CD4-positive, alpha-beta T cell treated with Interleukin-21 for 1 hour (primary cell): ENCODE data around the gene DAP.
"Not testable (repeated sequence)": the region's sequence is repeated elsewhere in the genome, so short reads cannot be mapped to it uniquely, and the experiment has no call there.

Experiments
- DNase-seq: peaks from one replicate; pipeline ENCODE4 v3.0.0-alpha.2; 2020

DAP gene

GRCh38 chr5:10649666-10650380 is 111.2 kb downstream of the DAP start:
- DNase-seq, result no peak

GRCh38 chr5:10648806-10649665 is 112.0 kb downstream of the DAP start:
- no peak for DNase-seq

DNA sequence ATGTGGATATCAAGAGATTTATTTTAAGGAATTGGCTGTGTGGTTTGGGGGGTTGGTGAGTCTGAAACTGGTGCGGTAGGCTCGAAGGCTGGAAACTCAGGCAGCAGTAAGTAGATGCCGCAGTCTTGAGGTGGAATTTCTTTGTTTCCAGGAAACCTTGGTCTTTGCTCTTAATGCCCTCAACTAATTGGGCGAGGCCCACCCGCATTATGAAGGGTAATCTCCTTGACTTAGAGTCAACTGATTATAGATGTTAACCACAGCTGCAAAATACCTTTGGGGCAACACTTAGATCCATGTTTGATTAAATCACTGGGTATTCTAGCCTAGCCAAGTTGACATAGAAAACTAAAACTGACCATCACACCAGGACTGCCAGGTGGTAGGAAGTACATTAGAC is 113.4 kb downstream of the DAP start:
- no peak for DNase-seq

- no peak for DNase-seq
Observed at GRCh38 chr5:10645671-10646070, 115.4 kb downstream of the DAP start.

DNA sequence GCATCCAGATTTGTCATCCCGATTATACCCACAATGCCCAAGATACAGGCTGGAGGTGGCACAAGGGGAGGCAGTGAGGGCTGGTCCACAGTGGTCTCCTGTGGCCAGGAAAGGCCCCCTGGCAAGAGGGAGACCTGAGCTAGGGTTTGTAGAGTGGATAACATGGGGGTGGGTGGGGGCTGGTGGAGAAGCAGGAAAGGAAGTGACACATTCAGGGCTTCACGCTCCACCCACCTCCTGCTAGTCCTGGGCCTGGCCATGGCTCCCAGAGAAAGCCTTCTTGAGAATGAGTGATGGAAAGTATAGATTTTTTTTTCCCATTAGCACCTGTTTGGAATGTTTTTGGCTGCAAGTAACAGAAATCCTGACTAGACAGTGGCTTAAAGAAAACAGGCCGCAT is 115.9 kb downstream of the DAP start:
- DNase-seq, result no peak

- DNase-seq, result no peak
Observed at GRCh38 chr5:10644192-10644591, 116.8 kb downstream of the DAP start.

DNA sequence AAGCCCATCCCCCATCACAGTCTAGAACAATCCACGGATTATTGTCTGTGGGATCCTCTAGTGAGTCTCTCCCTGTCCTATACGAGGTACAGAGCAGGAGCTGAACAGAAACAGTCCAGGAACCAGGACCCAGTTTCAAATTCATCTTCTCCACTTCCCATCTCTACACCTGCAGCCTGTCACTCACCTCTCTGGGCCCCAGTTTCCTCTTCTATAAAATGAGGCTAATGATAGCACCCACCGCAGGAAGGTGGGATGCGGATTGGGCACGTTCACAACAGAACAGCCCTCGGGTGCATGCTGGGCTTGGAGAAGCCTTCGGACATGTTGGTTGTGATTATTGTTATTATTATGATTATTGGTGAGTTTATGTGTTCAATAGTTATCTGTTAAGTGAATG is 118.7 kb downstream of the DAP start:
- no peak for DNase-seq

GRCh38 chr5:10639846-10640368 is 121.1 kb downstream of the DAP start:
- DNase-seq, result no peak

- not testable (repeated sequence) for DNase-seq
Observed at GRCh38 chr5:10638723-10639122, 122.3 kb downstream of the DAP start.

- DNase-seq, result no peak
Observed at GRCh38 chr5:10637944-10638343, 123.1 kb downstream of the DAP start.

DNA sequence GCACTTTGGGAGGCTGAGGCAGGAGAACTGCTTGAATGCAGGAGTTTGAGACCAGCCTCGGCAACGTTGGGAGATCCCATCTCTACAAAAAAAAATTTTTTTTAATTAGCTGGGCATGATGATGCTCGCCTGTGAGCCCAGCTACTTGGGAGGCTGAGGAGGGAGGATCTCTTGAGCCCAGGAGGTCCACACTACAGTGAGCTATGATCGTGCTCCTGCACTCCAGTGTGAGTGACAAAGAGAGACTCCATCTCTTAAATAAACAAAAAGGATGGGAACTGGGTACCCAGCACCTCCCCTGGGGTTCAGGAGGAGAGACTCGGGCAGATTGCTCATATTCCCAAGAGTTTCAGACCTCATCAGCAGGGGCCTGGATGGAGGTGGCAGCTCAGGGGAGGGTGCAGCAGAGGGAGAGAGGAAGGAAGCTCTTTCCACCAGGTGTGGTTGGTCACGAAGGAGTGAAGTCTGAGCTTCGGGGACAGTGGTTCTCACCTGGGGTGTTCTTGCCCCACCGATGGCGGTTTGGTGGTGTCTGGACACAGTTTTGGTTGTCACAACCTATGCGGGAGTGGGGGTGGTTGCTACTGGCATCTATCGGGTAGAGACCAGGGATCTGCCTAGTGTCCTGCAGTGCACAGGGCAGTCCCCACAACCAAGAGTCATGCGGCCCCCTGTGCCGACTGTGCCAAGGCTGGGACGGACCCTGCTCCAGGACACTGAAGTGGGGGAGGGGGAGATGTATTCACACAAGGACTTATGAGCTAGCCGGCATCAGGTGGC is 124.5 kb downstream of the DAP start:
- DNase-seq, result no peak

- no peak for DNase-seq
Observed at GRCh38 chr5:10635867-10636350, 125.1 kb downstream of the DAP start.

DNA sequence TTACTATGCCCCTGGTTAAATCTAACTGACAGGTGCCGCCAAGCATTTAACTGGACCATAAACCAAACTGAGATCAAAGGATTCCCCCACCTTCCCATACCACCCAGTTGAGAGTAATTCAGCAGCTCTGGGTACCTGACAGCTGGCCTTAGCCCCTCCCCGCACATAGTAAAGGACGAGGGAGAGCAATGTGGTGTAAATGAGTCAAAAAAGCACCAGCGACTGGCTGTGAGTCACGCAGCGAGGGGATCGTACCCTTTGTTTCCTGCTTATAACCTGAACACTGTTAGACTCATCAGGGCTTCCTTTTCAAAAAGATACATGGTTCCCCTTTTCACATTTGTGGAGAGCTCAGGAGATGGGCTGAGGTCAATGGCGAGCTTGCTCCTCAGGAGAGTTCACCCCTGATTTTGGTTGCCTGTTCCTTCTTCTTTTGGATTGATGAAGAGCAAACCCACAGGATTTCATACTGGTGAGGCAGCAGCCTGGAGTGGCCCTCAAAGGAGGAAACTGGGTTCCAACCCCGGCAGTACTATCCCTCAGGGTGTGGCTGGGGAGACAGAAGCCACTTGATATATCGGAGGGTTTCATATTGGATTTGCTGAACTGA is 125.7 kb downstream of the DAP start:
- peak; percentile 40 for DNase-seq

GRCh38 chr5:10634562-10634961 is 126.5 kb downstream of the DAP start:
- no peak for DNase-seq

GRCh38 chr5:10634050-10634449 is 127.0 kb downstream of the DAP start:
- no peak for DNase-seq

DNA sequence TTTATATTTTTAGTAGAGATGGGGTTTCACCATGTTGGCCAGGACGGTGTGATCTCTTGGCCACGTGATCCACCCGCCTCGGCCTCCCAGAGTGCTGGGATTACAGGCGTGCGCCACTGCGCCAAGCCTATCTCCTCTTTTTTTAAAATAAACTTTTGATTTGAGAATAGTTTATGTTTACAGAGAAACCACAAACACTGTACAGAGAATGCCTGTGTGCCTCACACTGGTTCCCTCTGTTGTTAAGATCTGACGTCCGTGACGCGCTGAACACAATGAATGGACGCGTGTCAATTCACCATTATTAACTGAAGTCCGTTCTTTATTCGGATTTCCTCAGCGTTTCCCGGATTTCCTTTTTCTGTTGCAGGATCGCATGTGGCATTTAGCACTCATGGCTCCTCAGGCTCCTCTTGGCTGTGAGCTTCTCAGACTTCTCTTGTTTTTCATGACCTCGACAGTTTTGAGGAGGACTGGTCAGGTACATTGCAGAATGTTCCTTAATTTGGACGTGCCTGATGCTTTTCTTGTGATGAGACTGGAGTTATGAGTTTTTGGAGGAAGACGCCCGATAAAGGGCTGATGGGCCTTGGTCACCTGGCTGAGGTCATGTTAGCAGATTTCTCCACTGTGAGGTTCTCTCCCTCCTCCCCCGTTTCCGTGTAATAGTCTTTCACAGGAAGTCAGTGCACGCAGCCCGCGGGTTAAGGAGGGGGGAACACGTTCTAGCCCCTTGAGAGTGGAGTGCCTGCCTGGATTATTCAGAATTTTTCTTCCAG is 127.6 kb downstream of the DAP start:
- DNase-seq, result peak; percentile 47

DNA sequence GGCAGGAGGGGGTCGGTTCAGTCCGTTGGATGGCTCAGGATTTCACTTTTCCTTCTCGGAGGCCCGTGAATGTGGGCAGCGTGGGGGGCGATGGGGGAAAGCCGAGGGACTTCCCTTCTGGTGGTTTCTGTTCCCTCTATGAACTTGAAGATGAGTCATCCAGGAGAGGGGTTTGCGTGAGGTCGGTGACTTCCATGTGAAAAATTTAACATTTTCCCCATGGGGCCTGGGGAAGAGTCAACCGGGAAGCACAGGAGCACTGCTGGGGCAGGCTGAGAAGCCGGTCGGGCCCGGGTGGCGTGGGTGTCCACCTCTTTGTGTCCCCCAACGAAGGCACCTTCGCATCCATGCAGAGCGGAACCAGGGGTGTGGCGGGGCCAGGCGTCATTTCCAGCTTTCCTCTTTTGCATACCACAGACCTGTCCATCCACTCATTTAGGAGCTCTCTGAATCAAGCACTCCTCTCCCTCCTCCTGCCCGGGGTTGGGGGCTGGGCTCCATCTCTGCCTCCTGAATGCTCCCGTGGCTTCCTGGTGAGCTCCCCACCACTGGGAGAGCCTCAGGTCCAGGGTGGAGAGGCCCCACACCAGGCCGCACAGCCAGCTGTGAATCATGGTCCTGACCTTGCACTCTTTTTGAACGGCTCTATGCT is 128.8 kb downstream of the DAP start:
- peak; percentile 37 for DNase-seq

DNA sequence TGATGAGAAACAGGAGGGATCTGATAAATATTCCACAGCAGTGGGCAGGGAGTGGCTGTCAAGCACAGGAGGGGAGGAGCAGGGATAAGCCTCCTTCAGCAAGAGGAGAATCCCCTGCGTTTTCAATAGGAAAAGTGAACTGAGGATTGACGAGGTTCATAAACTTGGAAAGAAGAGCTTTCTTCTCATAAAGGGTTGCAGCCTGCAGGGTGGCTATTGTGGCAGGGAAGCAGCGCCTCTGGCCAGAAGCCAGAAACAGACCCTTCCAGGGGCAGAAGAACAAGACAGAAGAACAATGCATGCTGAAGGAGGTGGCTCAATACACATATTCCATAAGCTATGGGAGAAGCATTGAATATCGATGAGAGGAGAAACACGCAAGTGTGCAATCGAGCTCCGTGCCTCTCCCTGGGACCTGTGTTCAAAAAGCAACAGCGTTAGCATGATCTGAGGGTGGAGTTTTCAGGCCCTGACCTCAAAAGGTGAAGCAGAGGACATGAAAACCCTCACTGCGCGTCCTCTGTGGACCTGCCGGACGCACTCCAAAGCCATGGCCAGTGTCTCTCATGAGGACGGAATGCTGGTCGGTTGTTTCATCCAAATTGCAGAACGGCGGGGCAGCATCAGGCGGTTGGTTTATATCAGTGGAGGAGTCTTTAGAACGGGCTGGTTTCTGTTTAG is 129.6 kb downstream of the DAP start:
- DNase-seq, result no peak

DNA sequence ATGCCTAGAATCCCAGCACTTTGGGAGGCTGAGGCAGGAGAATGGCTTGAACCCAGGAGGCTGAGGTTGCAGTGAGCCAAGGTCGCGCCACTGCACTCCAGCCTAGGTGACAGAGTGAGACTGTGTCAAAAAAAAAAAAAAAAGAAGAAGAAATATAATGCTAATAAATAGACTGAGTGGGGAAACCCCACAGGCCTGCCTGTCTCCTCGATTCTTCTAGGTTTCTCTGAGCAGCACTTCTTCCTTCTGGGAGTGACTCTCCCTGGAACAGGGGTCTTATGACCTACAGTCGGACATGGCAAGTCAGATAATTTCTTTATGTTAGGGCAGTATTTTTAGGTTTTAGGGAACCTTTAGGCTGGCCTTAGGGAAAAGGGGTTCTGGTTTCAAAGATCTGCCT is 130.3 kb downstream of the DAP start:
- not testable (repeated sequence) for DNase-seq

DNA sequence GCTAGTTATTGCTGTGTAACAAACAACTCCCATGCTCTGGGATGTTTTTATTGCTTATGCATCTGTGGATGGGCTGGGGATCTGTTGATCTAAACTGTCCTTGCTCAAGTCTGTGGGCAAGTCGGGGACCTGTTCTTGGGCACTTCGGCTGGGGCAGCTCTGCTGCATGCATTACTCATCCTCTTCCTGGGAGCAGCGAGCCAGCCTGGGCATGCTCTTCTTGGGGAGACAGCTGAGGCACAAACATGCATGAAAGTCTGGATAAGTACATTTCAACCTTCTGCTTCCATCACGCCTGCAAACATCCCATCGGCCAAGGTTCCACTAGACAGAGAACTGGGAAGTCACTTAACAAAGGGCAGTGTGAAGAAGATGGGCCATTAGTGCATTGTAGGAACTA is 130.9 kb downstream of the DAP start:
- no peak for DNase-seq

DNA sequence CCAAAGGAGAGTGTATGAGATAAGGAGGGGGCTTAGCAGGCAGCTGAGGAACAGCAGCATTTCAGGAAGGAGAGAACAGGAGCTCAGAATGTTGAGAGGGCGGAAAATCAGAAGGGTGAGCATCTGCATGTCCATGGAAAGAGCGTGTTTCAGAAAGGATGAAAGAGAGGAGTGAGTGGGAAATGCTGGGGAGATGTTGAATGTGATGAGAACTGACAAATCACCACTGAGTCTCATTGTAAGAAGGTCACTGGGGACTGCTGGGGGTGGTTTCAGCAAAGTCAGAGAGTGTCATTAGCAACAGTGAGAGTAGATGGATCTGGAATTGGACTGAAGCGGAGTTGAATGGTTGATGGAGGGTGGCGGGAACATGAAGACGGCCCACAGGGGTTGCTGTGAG is 131.4 kb downstream of the DAP start:
- no peak for DNase-seq
